ENCODE results near the gene ACTL8.

Gene ACTL8

DNA sequence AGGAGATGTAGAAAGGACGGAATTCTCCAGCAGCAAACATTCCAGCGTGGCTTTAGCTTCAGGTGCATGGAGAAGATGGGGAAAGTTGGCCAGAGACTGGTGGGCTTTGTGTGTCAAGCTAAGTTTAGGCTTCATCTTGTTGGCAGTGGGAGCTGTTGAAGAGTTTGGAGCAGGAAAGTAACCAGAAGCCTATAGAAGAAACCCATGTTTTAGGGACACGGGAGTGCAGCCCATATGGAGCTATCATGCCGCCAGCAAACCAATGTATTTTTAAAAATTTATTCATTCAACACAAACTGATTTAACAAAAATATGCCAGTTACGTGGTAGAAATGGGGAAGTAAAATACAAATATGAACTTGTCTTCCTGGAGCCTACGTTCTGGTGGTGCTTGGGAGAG is 53.7 kb downstream of the ACTL8 start:
- DNase-seq, result no peak

DNA sequence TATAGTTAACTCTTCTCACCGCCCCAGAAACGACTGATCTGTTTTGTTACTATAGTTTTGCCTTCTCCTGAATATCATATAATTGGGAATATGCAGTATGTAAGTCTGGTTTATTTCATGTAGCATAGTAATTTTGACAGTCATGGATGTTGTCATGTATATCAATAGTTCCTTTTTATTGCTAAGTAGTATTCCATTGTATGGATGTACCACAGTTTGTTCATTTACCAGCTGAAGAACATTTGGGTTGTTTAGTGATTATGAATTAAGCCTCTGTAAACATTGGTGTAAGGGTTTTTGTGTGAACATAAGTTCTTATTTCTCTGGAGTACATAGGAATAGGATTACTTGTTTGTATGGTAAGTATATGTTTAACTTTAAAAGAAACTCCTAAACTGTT is 55.5 kb downstream of the ACTL8 start:
- no peak for DNase-seq

DNA sequence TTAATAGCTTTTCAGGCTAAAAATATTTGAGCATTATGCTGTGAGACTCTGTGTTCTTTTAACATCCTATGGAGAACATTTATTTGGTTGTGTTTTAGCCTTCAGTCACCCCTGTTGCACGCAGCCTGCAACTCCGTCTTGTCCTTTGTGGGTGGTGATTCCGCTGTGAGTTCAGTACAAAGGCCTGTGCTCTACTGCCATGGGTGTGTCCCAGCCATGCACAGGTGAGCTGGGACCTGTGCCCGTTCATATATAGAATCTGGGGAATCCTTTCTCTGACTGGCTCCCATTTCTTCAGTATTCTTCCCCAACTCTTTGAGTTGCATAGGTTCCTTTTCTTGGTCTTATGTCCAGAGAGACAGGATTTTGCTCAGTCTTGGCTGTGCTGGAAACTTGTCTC is 61.4 kb downstream of the ACTL8 start:
- no peak for DNase-seq

DNA sequence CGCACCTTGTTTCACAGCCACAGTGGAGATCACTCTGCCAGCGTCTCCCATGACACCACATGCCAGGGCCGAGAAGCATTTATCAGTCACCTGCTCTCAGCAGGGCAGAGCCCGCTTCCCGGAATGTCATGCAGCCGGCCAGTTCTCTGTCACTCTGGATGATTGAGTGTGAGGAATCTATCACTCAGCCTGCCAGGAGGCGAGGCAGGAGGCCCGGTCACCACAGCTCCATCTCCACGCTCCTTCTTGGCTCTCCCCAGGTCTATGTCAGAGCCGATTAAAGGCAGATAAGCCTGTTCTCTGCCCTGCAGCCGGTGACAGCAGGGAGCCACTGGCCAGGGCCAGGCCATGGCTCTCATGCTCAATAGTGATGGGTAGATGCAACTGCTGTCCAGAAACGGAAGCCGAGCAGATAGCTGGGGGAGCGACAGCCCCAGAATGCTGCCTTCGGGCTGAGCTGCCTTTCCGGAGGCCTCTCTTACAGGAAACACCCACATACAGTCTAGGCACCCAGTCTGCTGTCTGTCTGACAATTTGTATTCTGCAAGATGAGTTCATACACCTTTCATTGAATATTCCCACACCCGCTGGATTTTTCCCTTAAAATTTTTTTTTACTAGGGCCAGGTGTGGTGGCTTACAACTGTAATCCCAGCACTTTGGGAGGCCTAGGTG is 64.1 kb downstream of the ACTL8 start:
- peak; percentile 36 for DNase-seq

DNA sequence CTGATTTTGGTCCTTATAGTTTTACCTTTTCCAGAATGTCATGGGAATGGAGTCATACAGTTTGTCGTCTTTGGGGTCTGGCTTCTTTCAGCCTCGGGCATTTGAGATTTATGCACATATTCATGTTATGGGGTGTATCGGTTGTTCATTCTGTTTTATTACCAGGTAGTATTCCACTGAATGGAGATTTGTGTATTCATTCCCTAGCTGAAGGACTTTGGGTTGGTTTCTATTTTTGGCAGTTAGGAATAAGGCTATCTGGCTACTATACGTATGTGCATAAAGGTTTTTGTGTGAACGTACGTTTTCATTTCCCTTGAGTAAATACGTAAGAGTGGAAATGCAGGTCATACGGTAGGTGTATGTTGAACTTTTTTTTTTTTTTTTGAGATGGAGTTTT is 65.1 kb downstream of the ACTL8 start:
- no peak for DNase-seq

DNA sequence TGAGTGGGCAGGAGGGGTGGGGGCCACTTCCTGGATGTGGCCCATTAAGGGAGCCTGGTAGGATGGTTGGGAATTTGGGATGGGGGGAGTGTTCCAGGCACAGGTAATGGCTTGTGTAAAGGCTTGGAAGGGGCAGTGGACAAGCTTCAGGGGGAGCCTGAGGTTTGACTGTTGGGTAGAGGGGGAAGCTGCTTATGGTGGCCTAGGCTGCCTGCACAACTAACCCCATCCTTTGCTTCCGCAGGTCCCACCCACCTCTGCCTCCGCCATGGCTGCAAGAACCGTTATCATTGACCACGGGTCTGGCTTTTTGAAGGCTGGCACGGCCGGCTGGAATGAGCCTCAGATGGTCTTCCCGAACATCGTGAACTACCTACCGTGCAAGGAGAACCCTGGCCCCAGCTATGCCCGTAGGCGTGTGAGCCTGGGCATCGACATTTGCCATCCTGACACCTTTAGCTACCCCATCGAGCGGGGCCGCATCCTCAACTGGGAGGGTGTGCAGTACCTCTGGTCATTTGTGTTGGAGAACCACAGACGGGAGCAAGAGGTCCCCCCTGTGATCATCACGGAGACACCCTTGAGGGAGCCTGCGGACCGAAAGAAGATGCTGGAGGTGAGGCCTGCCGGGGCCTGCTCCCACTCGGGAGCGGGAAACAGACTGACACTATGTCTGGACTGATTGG is 67.8 kb downstream of the ACTL8 start:
- DNase-seq, result no peak

DNA sequence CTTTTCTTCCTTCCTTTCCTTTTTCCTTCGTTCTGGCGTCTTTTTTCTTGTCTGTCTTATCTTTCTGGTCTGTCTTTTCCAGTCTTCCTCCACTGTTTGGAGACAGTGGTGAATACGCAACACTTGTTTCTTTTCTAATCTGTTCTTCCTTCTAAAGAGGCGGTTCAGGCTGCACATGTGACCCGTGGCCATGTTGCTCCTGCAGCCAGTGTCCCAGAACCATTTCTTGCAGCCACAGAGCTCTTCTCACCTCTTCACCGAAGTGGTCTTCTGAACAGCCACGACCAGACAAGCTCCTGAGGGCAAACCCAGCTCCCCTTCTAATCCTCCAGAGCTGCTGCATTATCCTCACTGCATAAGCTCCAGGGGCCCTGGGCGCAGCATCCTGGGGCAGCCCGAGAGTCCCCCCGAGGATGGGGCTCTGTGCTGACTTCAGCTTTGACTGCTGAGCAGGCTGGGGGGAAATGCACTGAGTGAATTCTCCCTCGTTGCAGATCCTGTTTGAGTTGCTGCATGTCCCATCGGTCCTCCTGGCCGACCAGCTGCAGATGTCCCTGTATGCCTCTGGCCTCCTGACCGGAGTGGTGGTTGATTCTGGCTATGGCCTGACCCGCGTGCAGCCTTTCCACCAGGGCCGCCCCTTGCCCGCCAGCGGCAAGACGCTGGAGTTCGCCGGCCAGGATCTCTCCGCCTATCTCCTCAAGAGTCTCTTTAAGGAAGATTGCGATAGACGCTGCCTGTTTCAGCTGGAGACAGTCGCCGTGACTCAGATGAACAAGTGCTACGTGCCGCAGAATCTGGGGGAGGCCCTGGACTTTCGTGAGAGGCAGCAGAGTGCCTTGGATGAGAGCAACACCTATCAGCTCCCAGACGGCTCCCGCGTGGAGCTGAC is 70.4 kb downstream of the ACTL8 start:
- no peak for DNase-seq

DNA sequence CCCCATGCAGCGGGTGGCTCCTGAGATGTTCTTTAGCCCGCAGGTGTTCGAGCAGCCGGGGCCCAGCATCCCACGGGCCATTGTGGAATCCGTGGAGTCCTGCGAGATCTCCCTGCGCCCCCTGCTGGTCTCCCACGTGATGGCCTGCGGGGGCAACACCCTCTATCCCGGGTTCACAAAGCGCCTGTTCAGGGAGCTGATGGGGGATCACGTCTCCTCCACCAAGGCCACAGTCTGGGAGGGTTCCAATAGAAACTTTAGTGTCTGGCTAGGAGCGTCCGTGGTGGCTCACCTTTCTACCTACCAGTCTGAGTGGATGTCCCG is 71.0 kb downstream of the ACTL8 start:
- peak; percentile 72 for DNase-seq

DNA sequence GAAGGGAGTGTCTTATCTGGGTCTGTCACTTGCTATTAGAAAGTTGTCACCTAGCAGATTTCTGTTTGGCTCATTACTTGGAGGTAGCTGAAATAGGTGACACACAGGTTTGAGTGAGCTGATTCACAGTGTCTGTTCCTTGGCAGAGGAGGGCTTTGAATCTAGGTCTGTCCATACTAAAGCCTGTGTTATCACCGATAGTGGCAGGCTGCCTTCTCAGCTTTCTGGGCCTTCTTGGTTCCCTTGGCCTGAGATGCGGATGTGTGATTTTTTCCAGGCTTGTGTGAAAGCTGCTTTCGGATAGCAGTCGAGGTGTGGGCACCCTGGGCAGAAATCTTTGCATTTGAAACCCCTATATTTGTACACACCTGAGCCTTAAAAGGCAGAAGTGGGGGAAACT is 73.9 kb downstream of the ACTL8 start:
- DNase-seq, result no peak

DNA sequence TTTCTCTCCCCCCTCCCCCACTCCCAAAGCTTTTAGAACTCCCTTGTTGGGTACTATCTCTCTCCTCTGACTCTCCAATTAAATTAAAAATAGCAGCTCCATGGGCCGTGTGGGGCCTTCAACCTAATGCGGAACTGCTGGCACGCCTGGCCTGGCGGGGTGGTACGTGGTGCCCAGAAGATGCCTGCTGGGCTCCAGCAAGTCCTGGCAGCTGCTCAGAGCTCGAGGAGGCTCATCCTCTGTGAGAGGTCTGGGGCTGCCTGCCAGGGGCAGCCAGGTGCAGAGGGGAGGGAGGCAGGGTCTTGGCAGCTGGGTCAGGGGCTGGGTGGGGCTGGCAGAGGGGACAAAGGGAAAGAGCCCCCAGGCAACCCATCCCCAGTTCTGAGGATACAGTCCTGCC is 74.4 kb downstream of the ACTL8 start:
- no peak for DNase-seq

DNA sequence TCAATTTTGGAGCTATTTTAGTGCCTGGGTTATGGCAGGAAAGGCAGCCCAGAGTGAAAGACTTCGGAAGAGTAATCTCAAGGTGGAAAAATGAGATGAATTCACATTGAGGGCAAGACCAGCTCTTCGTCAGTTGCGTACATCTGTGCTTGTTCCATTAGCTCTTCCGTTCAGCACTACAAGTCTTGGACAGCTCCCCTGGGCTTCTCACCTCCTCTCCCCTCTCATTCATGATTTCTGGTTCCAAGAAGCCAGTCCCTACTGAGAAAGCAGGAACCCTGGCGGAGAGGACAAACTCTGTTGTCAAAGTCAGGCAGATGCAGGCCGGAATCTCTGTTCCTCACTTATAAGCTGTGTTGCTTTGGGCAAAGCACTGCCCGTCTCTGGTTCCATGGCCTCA is 76.5 kb downstream of the ACTL8 start:
- DNase-seq, result no peak

DNA sequence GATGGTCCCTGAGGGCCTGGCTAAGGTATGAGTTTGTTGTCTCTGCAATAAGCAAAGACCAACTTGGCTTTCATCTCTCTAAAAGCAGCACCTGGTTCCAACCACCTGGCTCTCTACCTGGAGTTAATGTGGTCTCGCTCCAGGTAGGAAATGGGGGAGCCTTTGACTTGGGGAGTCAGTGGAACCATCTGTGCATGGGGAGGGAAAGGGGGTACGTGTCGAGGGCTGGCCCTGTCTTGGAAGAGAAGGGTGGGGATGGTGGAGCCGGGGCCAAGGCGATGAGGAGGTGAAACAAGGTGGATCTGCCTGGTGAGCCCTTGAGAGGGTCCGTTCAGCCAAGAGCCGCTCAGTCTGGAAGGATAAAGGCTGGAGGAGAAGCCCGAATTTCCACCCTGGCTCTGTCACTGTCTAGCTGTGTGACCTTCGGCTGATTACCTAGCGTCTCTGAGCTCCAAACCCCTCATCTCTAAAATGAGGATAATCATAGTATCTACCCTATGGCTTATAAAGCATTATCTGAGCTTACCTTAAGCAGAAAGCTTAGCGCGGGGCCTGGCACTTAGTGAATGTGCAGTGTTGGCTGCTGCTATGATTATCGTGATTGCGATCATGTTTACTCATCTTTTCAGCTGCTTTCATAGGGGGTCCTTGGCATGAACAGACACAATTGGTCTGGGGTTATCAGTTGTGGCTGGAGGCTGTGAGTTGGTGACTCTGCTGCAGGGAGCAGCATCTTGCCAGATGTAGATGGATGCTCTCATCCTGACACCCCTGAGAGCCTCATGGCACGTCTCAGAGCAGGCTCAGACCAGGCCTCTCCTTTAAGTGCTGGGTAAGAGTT is 78.7 kb downstream of the ACTL8 start:
- no peak for DNase-seq

DNA sequence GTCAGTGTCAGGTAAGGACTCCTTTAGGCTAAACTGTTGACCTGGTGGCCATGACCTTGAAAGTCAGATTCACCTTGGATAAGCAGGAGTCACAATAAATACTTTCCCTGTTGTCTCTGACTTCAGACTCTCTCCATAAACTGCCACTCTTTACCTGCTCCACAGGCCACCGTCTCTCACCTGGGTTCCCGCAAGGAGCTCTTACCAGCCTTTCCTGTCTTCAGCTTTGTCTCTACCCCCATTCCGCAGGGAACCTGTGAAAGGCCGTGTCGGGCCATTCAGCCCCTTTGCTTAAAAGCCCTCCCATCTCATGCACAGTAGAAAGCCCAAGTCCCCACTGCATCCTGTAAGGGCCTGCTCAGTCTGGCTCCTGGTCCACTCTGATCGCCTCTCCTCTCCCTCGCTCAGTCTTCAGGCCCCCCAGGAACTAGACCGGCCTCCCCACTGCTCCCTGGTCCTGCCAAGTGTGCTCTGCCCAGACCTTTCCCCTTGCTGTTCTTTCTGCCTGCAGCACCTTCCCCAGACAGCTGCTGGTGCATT is 79.5 kb downstream of the ACTL8 start:
- no peak for DNase-seq

DNA sequence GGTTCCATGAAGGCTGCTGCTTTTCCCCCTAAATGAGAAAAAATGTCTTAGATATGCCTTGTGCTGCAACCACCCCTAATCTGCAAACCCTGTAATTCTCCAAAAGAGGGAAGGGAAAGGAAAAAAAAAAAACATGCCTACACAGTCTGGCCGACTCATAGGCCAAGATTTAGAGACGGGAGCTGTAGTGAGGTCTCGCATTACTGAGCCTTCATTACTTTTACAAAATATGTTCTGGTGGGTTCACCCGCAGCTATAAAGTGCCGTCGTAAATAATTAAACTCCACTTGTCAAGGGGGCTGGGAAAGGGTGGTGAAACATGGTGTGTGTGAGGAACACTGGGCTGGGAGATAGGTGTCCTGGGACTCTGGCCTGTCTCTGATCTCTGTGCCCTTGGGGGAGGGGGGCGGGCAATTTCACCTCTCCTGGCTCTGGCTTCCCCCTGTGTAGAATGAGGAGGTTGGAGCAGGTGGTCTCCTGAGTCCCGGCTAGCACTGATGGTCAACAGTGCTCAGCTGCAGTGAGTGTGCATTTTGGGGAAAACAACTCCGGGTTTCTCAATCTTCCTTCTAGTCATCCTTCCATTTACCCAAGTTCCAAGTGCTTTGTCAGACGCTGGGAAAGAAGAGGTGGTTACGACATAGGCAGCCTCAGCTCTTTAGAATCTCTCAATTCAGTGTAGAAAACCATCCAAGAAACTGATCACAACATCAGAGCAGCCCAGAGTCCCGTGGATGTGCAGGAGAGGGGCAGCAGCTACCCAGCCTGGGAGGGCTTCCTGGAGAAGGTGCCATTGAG is 82.3 kb downstream of the ACTL8 start:
- DNase-seq, result no peak

DNA sequence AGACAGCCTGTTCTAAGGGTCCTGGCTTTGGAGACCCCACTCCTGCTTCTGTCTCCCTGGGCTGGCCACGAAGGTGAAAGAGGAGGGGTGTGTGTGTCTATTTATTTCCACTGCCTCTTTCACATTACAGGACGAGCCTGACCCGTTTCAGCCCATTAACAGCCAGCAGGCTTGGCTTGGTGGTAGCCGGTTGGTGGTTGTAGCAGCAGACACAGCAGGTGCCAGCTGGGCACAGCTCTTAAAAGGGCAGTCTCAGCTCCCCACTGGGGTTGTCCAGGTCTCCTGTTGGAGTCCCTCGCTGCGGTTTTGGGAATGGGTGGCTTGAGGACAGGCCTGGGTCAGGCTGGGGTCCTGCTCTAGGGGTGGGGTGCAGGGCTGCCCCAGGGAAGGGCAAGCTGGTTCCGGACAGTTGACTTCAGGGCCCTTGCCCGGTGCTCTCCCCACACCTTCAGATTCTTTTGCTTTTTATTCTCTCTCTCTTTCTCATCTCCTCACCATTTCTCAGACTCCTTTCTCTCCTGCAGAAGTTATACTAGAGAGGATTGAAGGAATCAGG is 84.6 kb downstream of the ACTL8 start:
- DNase-seq, result no peak

DNA sequence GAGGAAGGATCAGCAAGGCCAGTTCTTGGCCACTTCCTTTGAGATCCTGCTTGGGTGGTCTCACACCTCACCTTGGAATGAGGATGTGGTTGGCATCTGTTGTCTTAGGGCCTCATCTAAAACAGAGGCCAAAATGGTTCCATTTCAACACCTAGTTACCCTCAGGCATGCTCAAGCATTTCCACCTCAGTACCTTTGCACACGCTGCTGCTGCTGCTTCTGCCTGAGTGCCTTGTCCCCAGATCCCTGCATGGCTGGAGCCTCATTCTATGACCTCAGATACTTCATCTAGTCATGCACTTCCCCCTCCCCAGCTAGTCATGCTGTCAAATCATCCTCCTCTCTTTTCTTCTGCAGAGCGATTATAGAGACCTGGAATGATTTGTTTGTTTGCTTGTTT is 86.8 kb downstream of the ACTL8 start:
- DNase-seq, result no peak

DNA sequence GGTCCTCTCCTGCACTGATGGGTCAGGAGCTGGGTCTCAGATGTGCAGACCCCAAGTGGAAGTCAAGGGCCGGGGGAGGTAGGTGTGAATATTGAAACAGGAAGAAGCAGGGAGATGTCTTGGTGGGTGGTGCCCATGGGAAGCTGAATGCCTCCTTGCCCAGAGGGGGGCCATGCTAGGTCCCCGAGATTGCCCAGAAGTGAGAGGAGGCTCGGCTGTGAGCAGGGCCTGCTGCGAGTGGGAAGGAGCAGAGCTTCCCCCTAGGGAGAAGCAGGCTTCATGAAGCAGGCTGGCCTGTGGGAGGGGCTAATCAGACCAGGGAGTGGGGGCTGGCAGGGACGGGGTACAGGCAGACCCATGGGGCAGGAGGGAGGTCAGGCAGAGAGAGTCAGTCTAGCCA is 87.6 kb downstream of the ACTL8 start:
- no peak for DNase-seq

DNA sequence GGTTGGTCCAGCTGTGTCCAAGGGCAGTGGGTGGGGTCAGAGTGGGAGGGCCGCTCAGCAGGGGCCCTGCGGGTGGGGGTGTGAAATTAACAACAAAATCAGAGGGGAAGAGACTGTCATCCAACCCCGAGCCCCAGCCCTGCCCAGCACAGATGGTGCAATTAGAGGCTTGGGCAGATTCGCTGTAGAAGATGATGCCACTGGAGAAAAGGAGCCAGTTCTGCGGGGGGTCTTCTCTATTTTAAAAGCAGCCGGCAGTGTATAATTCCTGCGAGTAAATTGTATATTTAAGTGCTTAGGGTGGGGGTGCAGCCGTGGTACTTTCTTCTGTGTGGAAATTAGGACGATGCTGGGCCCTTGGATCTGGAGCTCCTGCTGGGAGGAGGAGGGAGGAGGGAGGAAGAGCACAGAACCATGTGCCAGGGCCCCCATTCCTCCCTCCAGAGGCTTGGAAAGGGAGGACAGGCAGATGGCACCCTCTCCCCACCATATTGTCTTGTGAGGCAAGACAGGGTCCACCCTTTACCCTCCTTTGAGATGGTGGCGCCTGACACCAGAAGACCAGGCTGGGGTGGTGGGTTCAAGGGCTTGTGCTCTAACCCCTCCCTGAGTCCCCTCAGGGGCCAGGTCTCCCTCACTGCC is 89.2 kb downstream of the ACTL8 start:
- DNase-seq, result peak; percentile 40

DNA sequence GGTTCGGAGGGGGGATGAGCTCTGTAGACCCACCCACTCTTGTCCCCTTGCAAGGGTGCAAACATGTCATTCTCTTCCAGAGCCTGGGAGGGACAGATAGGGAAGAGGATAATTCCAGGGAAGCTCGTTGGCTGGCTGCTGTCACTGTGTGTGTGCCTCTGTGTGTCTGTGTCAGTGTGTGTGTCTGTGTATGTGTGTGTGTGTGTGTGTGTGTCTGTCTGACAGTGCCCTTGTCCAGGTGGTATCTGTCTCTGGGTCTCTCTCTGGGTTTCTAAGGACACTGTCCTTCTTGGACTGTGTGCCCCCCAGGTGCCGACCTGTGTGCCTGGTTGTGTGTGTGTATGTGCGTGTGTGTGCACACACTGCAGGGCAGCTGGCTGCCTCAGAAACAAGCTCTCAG is 90.5 kb downstream of the ACTL8 start:
- no peak for DNase-seq

DNA sequence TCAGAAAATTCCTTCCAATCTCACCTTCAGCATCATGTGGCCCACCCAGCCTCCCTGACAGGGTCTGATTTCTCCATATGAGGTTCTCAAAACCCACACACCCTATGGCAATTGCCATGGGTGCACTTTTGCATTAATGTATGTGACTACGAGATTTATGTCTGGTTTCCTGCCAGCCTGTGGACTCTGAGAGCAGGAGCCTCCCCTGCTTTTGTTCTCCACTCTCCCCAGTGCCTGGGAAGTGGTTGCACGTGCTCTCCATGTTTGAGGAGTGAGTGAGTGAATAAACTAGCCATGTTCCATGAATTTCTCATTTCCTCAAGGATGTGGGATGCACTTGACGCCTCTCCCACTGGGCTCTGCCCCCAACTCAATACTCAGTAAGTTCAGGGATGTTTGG is 91.2 kb downstream of the ACTL8 start:
- DNase-seq, result no peak

DNA sequence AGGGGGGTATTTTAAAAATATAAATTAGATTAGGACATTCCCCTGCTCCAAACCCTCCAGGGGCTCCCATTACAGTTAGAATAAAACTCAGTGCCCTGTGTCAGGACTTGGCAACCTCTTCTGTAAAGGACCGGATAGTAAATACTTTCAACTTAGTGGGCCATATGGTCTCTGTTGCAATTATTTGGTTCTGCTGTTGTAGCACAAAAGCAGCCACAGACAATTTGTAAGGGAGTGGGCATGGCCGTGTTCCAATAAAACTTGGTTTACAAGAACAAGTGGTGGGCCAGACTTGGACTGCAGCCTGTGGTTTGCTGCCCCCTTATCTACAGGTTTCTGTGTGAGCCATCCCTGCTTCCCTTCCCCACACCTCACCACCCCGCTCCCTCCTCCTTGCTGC is 92.0 kb downstream of the ACTL8 start:
- DNase-seq, result no peak
